CD4-positive, alpha-beta T cell treated with Interleukin-17A for 4 hours (primary cell): ENCODE data around the gene MCHR1.
"Not testable (repeated sequence)": the region's sequence is repeated elsewhere in the genome, so short reads cannot be mapped to it uniquely, and the experiment has no call there.

ENCODE experiments used
- DNase-seq: peaks from one replicate; pipeline ENCODE4 v3.0.0-alpha.2; 2020; ENCODE audit warnings: mixed read lengths

MCHR1 gene

GRCh38 chr22:40694411-40694810 lies 15.1 kb downstream of the MCHR1 start:
- DNase-seq, result no peak

DNA sequence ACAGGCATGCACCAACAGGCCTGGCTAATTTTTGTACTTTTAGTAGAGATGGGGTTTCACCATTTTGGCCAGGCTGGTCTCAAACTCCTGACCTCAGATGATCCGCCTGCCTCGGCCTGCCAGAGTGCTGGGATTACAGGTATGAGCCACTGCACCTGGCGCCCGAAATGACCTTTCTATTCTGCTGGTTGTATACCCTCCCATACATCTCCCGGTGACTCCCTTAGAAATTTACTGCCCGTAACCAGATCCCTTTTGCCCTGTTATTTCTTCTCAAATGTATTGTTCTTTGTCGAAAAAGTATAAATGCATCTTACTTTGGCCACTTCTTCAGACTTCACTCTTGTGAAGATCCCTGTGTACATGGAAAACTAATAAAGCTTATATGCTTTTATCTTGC lies 22.0 kb downstream of the MCHR1 start:
- DNase-seq, result no peak

GRCh38 chr22:40703174-40703573 lies 23.9 kb downstream of the MCHR1 start:
- no peak for DNase-seq

DNA sequence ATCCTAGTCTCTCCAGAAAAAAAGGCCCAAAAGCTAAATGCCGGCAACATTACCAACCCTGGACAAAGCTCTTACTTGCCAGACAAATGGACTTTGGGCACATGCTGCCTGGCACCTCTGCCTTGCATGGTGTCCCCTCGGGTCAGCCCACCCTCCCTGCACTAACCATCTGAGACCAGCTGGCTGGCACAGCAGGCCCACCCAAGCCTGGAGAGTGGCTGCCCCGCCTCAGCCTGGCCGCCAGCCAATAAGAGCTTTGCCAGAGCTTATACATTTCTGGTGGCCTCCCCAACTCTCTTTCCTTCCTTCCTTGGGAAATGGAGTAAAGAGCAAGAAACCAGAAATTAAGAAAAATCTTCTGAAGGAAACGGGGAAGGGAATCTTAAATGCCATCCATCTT lies 24.5 kb downstream of the MCHR1 start:
- no peak for DNase-seq

DNA sequence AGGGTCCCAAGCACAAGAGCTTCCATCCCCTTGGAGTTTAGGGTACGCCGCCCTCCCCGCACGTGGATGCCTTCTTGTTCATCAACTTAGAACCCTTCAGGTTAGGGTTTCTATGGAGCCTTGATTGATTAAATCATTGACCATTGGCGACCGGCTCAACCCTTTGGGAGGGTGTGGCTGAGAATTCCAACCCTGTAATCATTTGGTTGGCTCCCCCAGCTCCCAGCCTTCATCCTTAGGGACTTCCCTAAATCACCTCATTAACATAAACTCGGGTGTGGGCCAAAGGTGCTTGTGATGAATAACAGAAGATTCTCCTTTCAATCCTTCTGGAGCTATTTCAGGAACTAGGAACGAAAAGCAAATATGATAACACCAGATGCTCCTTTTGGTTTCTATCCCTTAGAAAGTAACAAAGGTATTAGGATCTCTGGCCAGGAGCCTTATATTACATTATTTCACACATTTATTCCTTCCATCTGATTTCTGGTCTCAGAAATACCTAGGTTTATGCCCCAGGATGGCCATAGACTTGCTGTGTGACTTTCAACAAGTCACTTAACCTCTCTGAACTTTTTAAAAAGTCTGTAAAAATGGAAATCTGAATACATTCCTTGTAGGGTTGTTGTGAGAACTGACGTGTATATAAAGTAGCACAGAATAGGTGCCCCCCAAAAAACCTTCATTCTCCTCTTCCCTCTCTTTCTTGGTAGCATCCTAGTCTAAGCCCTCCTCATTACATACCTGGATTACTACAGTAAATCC lies 26.8 kb downstream of the MCHR1 start:
- DNase-seq, result no peak

GRCh38 chr22:40707154-40707553 lies 27.9 kb downstream of the MCHR1 start:
- DNase-seq, result no peak

DNA sequence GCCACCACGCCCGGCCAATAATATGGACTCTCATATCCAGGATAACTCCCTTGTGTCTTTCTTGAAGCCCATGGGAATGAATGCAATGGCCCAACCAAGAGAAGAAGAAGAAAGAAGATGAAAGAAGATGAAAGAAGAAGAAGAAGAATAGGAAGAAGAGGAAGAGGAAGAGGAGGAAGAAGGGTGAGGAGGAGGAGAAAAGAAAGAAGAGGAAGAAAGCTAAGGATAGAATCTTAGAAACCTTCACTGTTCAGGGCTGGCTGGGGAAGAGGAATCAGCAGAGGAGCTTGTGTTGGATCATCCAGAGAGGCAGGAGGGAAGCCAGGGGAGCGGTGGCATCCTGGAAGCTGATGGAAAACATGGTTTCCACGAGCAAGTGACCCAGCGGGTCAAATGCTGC lies 28.9 kb downstream of the MCHR1 start:
- DNase-seq, result no peak

DNA sequence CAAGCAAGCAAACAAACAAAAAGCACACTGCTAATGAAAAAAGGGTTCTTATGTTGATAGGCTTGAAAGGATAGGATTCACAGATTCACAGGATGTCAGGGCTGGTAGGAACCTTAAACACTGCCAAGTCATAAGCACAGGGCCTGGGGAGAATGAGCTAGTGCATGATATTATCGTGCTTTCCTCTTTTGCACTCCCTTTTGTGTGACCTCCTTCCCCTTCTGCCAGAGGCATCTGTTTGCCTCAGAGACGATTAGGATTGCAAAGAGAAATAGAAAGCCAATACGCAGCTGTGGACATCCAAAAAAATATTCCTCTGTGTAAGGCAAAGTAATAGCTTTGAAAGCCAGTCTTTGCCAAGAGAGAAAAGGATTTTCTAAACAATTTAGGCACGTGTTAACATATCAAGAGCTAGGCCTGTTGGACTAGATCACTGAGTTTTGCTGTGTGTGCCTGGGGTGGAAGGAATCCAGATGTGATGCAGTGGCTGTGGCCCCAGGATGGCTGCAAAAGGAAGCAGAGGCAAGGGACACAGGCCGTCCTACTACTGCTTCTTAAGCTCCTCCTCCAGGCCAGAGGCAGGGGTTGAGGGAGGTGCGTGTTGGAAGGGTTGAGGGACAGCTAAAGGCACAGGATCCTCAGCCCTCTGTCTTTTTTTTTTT lies 30.6 kb downstream of the MCHR1 start:
- no peak for DNase-seq

GRCh38 chr22:40712311-40712710 lies 33.0 kb downstream of the MCHR1 start:
- DNase-seq, result no peak

DNA sequence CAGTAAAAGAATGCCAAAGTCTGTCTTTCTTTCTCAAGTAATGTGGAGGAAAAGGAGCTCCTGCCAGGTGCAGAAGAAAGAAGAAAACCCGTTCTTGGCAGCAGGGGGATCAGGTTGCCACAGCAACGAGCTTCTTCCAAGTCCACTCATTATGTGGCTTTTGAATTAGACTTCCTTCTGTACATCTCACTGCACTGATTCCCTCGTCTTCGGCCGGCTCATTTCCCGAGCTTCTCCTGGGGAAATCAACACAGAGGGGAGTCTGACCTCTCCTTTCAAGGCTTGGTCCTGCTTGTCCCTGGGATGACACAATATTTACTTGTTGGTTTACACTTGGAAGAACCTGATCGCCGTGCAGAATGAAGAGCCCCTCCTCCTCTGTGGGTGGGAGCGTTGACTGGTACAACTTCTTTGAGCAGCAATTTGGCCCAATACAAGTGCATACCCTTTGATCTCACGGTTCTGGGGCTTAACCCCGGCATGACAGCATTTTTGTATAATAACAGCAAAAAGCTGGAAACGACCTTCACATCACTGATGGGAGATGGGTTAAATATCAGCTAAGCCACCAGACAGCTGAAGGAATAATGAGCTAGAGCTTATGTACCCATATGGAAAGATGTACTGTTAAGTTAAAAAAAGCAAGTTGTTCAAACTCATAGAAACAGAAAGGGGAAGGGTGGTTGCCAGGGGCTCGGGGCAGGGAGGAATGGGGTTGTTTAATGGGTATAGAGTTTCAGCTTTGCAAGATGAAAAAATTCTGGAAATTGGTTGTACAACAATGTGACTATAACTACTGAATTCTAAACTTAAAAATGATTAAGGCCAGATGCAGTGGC lies 35.4 kb downstream of the MCHR1 start:
- no peak for DNase-seq

GRCh38 chr22:40716116-40716515 lies 36.8 kb downstream of the MCHR1 start:
- DNase-seq, result no peak

- DNase-seq, result not testable (repeated sequence)
Measured at GRCh38 chr22:40717657-40718056, 38.4 kb downstream of the MCHR1 start.

DNA sequence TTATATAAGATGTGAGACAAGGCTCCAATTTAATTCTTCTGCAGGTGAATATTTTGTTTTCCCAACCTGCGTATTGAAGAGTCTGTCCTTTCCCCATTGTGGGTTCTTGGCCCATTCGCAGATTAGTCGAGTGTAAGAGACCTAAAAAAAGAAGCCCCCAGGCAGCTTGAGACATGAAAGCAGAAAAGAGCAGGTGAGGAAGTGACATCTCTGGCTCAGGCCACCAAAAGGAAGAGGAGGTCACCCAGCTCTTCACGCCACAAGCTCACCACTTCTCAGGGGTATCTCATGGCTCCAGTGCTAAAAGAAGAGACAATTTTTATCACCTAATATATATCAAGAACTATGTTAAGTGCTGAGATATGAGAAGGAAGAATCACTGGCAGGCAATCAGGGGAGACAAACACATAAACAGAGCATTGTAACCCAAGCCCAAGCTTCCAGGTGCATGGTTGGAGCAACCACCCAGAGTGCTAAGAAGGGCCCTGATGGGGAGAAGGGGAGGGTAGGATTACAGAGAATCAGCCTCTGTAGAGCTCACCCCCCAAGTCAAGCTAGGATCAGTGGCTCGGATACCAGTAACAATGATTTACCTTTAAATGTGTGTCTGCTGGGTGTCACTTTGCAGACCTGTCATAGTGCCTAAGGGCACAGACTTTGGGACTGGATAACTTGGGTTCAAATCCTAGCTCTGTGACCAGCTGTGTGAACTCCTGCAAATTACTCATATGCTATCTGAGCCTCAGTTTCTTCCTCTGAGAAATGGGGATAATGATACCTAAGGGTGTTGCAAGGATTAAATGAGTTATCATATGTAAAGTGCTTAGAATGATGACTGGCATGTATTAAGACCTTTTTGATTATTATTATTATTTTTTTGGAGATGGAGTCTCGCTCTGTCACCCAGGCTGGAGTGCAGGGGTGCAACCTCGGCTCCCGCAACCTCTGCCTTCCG lies 39.2 kb downstream of the MCHR1 start:
- no peak for DNase-seq

DNA sequence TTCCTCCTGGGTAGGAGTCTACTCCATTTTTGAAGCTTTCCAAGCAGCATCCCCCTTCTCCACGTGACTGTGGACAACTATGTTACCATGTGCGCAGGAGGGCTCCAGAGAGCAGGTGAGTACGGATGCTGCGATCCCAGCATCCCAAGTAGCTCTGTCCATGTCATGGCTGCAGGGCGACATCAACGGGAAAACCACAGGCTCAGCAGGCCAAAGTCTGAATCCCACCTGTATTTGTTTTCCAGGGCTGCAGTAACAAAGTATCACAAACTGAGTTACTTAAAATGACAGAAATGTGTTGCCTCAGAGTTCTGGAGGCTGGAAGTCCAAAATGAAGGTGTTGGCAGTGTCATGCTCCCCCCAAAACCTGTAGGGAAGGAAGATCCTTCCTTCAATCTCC lies 40.3 kb downstream of the MCHR1 start:
- DNase-seq, result no peak

- not testable (repeated sequence) for DNase-seq
Measured at GRCh38 chr22:40720156-40720537, 40.9 kb downstream of the MCHR1 start.

GRCh38 chr22:40720538-40721256 lies 41.4 kb downstream of the MCHR1 start:
- DNase-seq, result no peak

- no peak for DNase-seq
Measured at GRCh38 chr22:40721266-40721665, 42.0 kb downstream of the MCHR1 start.

GRCh38 chr22:40723396-40723933 lies 44.2 kb downstream of the MCHR1 start:
- no peak for DNase-seq

DNA sequence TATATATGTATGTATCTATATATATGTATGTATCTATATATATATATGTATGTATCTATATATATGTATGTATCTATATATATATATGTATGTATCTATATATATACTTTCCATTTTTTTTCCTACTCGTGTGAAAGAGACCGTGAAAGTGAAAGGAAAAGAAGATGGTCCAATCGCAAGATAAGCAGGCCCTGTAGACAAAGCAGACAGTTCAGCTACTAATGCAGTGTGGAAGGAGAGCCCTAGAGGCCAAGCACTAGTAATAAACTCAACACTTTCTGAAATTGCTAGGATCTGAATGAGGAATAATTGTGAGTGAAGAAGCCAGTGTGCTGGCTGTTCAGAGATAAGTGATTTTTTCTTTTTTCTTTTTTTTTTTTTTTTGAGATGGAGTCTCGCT lies 47.2 kb downstream of the MCHR1 start:
- DNase-seq, result no peak

GRCh38 chr22:40727070-40727963 lies 48.0 kb downstream of the MCHR1 start:
- peak; percentile 63 for DNase-seq
